D721Med (cell line): ENCODE data around the gene RAB6B.

Experiments used
- DNase-seq: peaks from one replicate; pipeline ENCODE4 v3.0.0; 2011; ENCODE audit warnings: low spot score; ENCODE audit not compliant: insufficient read length
- FAIRE-seq: peaks from 2 replicates; lab custom pipeline; 2011; peaks lifted over from hg19 to GRCh38; lab: Jason Lieb, UNC
- TF ChIP-seq, protein P1 (sequence below): IDR thresholded peaks from 2 replicates; pipeline ENCODE4 v1.5.1; 2012; ENCODE audit warnings: mild to moderate bottlenecking, control low read depth; ENCODE audit not compliant: insufficient read depth; ENCODE audit errors: missing control alignments

The RAB6B gene

DNA sequence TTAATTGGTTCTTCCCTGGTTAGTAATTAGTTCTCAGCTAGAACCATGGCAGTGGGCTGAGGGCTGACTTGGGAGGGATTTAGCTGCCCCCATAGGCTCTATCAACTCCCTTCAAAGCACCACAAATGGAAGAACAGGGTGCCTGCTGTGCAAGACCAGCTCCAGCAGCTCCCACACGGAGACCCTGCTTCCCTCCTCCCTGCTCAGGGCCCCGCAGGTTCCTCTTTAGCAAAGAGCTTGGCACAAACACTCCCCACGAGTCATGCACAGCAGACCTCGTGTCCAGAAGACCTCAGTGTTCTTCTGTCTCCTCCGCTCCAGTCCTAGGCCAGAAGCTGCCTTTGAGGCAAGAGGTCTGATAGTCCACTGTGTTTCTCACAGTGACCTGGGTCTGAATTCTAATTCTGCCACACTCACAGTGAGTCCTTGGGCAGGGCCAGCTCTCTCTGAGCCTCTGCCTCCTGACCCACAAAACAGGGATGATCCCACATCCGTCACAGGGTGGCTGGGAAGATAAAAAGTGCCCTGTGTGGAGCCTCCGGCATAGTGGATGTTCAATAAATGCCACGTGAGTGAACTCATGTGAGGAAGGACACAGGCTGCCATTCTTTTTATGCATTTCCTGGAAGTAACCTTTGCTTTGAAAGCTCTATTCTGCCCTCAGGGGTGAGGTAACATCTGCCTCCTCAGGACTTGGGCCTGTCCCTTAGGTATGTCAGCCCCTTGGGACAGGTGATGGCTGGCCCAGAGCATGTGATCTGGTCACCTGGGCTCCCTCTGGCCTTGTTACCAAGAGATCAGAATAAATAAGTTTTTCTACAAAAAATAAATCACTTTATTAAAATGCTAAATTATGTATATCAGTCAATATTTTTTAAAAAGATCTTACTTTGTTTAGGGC, 7.6 kb downstream of the RAB6B start:
- DNase-seq (no peak), FAIRE-seq (no peak)

DNA sequence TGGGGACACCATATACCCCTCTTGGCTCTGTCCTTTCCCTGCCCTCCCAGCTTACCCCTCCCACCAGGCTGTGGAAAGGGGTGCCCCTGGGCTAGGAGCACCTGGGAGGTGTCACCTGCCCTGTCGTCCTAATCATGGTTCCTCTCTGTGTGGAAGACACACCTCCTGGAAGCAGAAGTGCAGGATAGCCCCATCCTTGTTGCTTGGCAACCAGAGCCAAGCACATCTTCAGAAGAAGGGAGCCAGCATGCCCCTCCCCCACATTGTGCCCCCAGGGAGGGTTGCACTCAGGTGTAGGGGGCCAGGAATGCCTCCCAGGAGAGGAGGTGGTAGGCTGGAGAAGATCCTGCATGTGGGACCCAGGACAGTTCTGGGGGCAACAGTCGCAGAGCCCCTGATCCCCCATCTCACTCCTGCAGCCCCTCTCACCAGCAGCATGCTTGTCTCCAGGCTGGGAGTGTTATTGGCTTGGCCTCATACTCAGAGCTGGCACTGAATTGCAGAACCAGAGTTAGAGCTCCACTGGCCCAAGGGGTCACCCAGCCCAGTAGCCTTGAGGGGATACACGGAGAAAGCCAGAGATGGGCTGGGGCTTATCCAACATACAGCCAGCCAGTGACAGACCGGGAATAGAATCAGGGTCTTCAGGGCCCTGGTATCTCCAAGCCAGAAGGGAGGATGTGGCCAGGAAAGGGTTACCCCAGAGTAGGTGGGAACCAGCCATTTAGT, 8.4 kb downstream of the RAB6B start:
- DNase-seq (no peak), FAIRE-seq (no peak)
- TF ChIP-seq, protein P1, sequence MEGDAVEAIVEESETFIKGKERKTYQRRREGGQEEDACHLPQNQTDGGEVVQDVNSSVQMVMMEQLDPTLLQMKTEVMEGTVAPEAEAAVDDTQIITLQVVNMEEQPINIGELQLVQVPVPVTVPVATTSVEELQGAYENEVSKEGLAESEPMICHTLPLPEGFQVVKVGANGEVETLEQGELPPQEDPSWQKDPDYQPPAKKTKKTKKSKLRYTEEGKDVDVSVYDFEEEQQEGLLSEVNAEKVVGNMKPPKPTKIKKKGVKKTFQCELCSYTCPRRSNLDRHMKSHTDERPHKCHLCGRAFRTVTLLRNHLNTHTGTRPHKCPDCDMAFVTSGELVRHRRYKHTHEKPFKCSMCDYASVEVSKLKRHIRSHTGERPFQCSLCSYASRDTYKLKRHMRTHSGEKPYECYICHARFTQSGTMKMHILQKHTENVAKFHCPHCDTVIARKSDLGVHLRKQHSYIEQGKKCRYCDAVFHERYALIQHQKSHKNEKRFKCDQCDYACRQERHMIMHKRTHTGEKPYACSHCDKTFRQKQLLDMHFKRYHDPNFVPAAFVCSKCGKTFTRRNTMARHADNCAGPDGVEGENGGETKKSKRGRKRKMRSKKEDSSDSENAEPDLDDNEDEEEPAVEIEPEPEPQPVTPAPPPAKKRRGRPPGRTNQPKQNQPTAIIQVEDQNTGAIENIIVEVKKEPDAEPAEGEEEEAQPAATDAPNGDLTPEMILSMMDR, result no peak

More for the DNA sequence above, 7.6 kb downstream of the RAB6B start:
- TF ChIP-seq, protein P1, result no peak

DNA sequence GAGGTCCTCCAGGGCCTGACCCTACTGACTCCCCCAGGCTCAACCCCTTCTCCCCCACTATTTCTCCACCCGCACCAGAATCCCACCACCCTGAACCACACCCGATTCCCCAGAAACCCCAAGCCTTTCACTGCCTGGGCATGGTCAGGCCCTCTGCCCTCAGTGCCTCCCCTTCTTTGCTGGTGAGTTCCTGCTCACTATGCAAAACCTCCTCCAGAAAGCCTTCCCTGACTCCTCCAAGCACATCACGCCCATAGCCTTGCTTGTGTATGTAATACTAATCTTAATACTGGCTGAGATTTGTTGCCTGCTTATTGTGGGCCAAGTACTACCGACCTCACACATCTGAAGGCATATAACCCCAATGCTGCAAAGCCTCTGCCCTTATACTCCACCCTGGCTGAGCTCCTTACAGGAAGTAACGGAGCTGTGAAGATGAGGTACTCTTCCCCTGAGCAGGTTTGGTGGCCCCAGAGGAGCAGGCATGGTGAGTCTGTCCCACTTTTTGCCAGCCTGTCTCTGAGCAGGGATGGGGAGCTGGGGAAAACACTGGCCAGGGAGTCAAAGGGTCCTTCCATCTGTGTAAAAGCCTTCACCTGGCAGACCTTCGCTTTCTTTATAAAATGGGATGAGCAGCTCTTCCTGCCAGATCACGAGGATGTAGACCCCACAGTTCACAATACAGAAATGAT, 9.5 kb downstream of the RAB6B start:
- TF ChIP-seq, protein P1, result no peak
- FAIRE-seq (no peak), DNase-seq (no peak)

DNA sequence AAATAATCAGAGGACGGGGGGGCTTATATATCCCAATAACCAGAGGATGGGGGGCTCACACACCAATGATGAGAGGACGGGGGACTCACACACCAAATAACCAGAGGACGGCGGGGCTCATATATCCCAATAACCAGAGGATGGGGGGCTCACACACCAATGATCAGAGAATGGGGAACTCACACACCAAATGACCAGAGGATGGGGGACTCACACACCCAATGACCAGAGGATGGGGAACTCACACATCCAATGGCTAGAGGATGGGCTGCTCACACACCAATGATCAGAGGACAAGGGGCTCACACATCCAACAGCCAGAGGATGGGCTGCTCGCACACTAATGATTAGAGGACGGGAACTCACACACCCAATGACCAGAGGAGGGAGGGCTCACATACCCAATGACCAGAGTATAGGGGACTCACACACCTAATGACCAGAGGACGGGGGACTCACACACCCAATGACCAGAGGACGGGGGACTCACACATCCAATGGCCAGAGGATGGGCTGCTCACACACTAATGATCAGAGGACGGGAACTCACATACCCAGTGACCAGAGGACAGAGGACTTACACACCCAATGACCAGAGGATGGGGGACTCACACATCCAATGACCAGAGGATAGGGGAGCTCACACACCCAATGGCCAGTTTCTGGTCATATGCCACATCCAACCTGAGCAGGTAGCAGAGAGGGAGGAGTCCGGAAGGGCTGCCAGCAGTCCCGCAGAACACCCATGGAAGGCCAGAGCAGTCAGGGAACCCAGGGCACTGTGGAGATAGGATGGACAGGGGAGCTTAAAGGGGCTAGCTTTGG, 10.6 kb downstream of the RAB6B start:
- FAIRE-seq (no peak), DNase-seq (no peak)
- TF ChIP-seq, protein P1, result no peak

DNA sequence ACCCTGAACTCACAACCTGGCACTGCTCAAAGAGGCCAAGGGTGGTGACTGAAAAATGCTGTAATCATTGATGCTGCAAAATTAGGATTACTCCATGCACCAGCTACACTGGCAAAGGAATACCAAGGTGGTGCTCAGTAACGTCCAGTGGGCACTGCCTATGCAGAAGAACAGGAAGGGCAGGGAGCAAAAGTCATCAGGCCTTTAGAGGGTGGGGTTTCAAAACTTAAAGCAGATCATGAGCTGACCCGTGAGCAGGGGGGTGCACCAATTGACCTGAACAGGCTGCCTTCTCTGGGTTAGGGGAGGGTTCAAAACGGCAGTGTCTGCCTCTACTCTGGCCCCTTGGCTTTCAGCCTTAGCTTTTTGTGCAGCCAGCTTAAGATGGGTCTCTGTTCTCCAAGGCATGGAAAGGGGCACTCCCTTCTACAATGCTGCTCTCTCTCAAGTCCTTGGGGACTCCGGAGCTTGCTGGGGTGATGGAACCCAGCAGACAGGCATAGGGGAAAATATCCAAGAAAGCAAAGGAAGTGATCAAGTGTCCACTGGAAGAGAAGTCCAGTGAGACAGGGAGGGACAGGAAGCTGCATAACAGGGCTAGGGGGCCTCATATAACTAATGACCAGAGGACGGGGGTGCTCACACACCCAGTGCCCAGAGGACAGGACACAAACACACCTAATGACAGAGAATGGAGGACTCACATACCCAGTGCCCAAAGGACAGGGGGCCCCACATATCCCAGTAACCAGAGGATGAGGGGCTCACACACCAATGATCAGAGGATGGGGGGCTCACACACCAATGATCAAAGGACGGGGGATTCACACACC, 11.4 kb downstream of the RAB6B start:
- DNase-seq (no peak), FAIRE-seq (no peak)
- TF ChIP-seq, protein P1, result no peak

DNA sequence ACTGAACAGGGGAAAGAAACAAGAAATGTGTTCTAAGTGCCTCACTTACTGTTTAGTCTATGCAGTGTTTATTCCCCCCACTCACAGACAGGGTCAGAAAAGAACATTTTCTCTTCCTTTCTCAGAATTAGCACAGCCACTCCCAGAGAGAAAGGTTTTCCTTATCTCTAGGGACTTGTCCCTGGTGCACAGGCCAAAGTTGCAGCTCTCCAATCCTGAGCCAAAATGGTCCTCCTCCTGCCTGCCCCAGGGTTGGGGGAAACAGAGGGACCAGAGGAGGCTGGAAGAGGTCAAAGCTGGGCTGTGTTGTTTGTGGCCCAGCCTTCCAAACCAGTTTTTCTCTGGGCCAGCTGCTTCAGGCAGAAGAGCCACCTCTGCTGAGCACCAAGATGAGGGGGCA, 12.0 kb downstream of the RAB6B start:
- DNase-seq, result no peak
- FAIRE-seq, result no peak
- TF ChIP-seq, protein P1, result no peak
